HCT116 (cell line): ENCODE data around the gene MAP4K4. TPM values are rescaled to one million over a fixed set of nuclear protein-coding genes. Genes with fewer than 3 reads are reported as not detected.

Experiments used
- ATAC-seq: fragments of 200-7000 bp; cut with Tn5 transposase; 2 replicates; pipeline ENCODE4 v1.9.1; 2020; ENCODE audit warnings: mild to moderate bottlenecking, moderate library complexity
- BruUV-seq: library from RNA; stranded (reverse); fragments of 400-500 nt; replicated peaks from 2 replicates; lab custom pipeline; 2021; lab: Mats Ljungman, UMichigan
- CTCF ChIA-PET: fragments of 300-600 bp; sonication (Branson Sonifier 250); formaldehyde crosslinking; loops from one replicate; lab custom pipeline; 2021; ENCODE audit warnings: antibody characterized with exemption; lab: Charles Lee
- POLR2A ChIA-PET: fragments of 300-600, 350-600 bp; sonication (Branson Sonifier 250); formaldehyde crosslinking; loops from one replicate; lab custom pipeline; 2021; ENCODE audit warnings: antibody characterized with exemption; lab: Charles Lee
- RAD21 ChIA-PET, 2 experiments: fragments of 300-600 bp; sonication (Branson Sonifier 250); formaldehyde crosslinking; loops; one replicate each; lab custom pipeline; 2023; ENCODE audit warnings: low total read pairs in 2 of 2; ENCODE audit not compliant: uncharacterized antibody in 2 of 2, unreplicated experiment in 2 of 2, low non-redundant PET in 1 of 2; lab: Charles Lee
- DNase-seq: peaks from one replicate; pipeline ENCODE4 v3.0.0-alpha.2; 2010; ENCODE audit warnings: low read depth, low spot score
- H2AFZ ChIP-seq: fragments of 200-600 bp; shearing (Covaris generic), sonication (generic); 2 replicates; pipeline ENCODE4 v1.6.1; 2017; ENCODE audit warnings: low read depth, mixed run types, mixed read lengths, antibody characterized with exemption, low read length; ENCODE audit not compliant: poor library complexity, severe bottlenecking
- H3K27ac ChIP-seq: 2 replicates; pipeline ENCODE4 v1.5.1; 2012; ENCODE audit warnings: low read depth, low read length
- H3K27me3 ChIP-seq: fragments of 200-600 bp; sonication (generic); 2 replicates; pipeline ENCODE4 v1.6.1; 2016; ENCODE audit warnings: mixed run types, low read length, mixed read lengths; ENCODE audit not compliant: insufficient read depth
- H3K36me3 ChIP-seq, 2 experiments: fragments of 200-500 bp in 1 of 2; fragments of 200-600 bp in 1 of 2; sonication (Bioruptor generic) in 1 of 2; sonication (generic) in 1 of 2; 2 replicates each; pipeline versions ENCODE4 v1.5.1 to v1.6.1; 2014 to 2016; ENCODE audit warnings: low read length in 2 of 2, inconsistent platforms in 1 of 2, mixed read lengths in 1 of 2, mixed run types in 1 of 2; ENCODE audit not compliant: insufficient read depth in 2 of 2, control insufficient read depth in 1 of 2
- H3K4me1 ChIP-seq, 2 experiments: fragments of 200-600 bp in 1 of 2; sonication (generic) in 1 of 2; 2 replicates each; pipeline versions ENCODE4 v1.5.1 to v1.6.1; 2012 to 2017; ENCODE audit warnings: low read length in 2 of 2, inconsistent platforms in 1 of 2, mild to moderate bottlenecking in 1 of 2, mixed read lengths in 1 of 2, mixed run types in 1 of 2, moderate library complexity in 1 of 2; ENCODE audit not compliant: insufficient read depth in 2 of 2, control insufficient read depth in 1 of 2
- H3K4me2 ChIP-seq: fragments of 200-600 bp; sonication (generic); 2 replicates; pipeline ENCODE4 v1.6.1; 2017; ENCODE audit warnings: mixed run types, low read length, mixed read lengths
- H3K4me3 ChIP-seq, 2 experiments: fragments of 200-600 bp in 1 of 2; sonication (generic) in 1 of 2; replicated peaks in 1 of 2; 2 replicates each; pipeline ENCODE4 v1.5.1; 2011 to 2016; ENCODE audit warnings: low read length in 2 of 2, control low read depth in 1 of 2, low read depth in 1 of 2, mild to moderate bottlenecking in 1 of 2, mixed read lengths in 1 of 2, mixed run types in 1 of 2
- H3K79me2 ChIP-seq: fragments of 200-600 bp; sonication (generic); 2 replicates; pipeline ENCODE4 v1.6.1; 2017; ENCODE audit warnings: mild to moderate bottlenecking, mixed run types, low read length, moderate library complexity, mixed read lengths; ENCODE audit not compliant: insufficient read depth
- H3K9ac ChIP-seq: fragments of 200-600 bp; sonication (generic); 2 replicates; pipeline ENCODE4 v1.6.1; 2016; ENCODE audit warnings: low read length, mixed read lengths
- H3K9me2 ChIP-seq: fragments of 200-600 bp; sonication (generic), shearing (Covaris generic); 2 replicates; pipeline ENCODE4 v1.6.1; 2017; ENCODE audit warnings: mixed run types, mild to moderate bottlenecking, moderate library complexity; ENCODE audit not compliant: insufficient read depth
- H3K9me3 ChIP-seq, 2 experiments: fragments of 200-500 bp in 1 of 2; fragments of 200-600 bp in 1 of 2; sonication (Bioruptor generic) in 1 of 2; sonication (generic) in 1 of 2; 2 replicates each; pipeline ENCODE4 v1.6.1; 2014 to 2017; ENCODE audit warnings: low read length in 2 of 2, mixed read lengths in 2 of 2, inconsistent platforms in 1 of 2, low read depth in 1 of 2, mild to moderate bottlenecking in 1 of 2, mixed run types in 1 of 2, moderate library complexity in 1 of 2; ENCODE audit not compliant: control insufficient read depth in 1 of 2, insufficient read depth in 1 of 2
- H4K20me1 ChIP-seq: fragments of 200-600 bp; sonication (generic), shearing (Covaris generic); 2 replicates; pipeline ENCODE4 v1.6.1; 2017; ENCODE audit warnings: mixed run types, mild to moderate bottlenecking, moderate library complexity; ENCODE audit not compliant: insufficient read depth
- CTCF ChIP-seq, 3 experiments: fragments of 200-600 bp in 1 of 3; sonication (generic) in 1 of 3; IDR thresholded peaks in 2 of 3; conservative IDR thresholded peaks in 1 of 3; 2 replicates each; pipeline ENCODE4 v1.5.1; 2012 to 2017; ENCODE audit warnings: low read depth in 2 of 3, low read length in 2 of 3, antibody characterized with exemption in 1 of 3, borderline replicate concordance in 1 of 3, control low read depth in 1 of 3, mild to moderate bottlenecking in 1 of 3, mixed read lengths in 1 of 3, mixed run types in 1 of 3, moderate library complexity in 1 of 3; ENCODE audit not compliant: insufficient read depth in 1 of 3
- FOSL1 ChIP-seq: IDR thresholded peaks from 2 replicates; pipeline ENCODE4 v1.6.1; 2012; ENCODE audit warnings: low read depth
- JUND ChIP-seq: IDR thresholded peaks from 2 replicates; pipeline ENCODE4 v1.6.1; 2012
- SP1 ChIP-seq: IDR thresholded peaks from 2 replicates; pipeline ENCODE4 v1.6.1; 2012; ENCODE audit warnings: low read depth
- SRF ChIP-seq: IDR thresholded peaks from 2 replicates; pipeline ENCODE4 v1.6.1; 2012; ENCODE audit warnings: low read depth
- YY1 ChIP-seq: IDR thresholded peaks from 2 replicates; pipeline ENCODE4 v1.6.1; 2011; ENCODE audit warnings: low read length, low read depth, moderate library complexity, mild to moderate bottlenecking; ENCODE audit not compliant: insufficient replicate concordance; ENCODE audit errors: extremely low read depth
- ZBTB33 ChIP-seq: IDR thresholded peaks from 2 replicates; pipeline ENCODE4 v1.6.1; 2011; ENCODE audit warnings: mild to moderate bottlenecking, low read length, moderate library complexity; ENCODE audit not compliant: insufficient replicate concordance; ENCODE audit errors: extremely low read depth
- ZNF274 ChIP-seq: fragments of 200-500 bp; sonication (Bioruptor generic); IDR thresholded peaks from 2 replicates; pipeline ENCODE4 v1.6.1; 2014; ENCODE audit warnings: mild to moderate bottlenecking, low read depth, low read length, inconsistent platforms
- intact Hi-C: fragments of 100-400 bp; cut with micrococcal nuclease; formaldehyde crosslinking; loops from 2 replicates; pipeline ENCODE4 v1.10.0; 2022
- total RNA-seq: library from RNA; stranded (reverse); gene quantifications from one replicate; pipeline ENCODE4 v1.2.1, GENCODE V29; 2021; ENCODE audit not compliant: unreplicated experiment

MAP4K4 gene
- total RNA-seq, 1 experiment from 2014 or later: 62.3 TPM

GRCh38 chr2:101754618-101755017 is 57.1 kb downstream of the MAP4K4 start:
- Histone ChIP-seq H3K27ac (no peak overlapping the region), H3K4me2 (no peak overlapping the region), H2AFZ (no peak overlapping the region), H3K4me1 (peaks cover 5 to 16% of the 10 kb centered on the region in 2 experiments; a peak in 3 of 4 replicates), H3K9ac (no peak overlapping the region), H4K20me1 (peaks cover 3% of the 10 kb centered on the region; the same call in 1 of the 2 replicates), H3K27me3 (no peaks in the 10 kb centered on the region), H3K79me2 (peaks cover 73% of the 10 kb centered on the region), H3K9me3 (no peaks in the 10 kb centered on the region), H3K36me3 (no peaks in the 10 kb centered on the region), H3K4me3 (no peak overlapping the region), H3K9me2 (no peaks in the 10 kb centered on the region)
- ATAC-seq: no peak
- DNase-seq: no peak
- BruUV-seq: no TSS peak
- POLR2A ChIA-PET: no interaction called here
- intact Hi-C loops: no loop called here
- RAD21 ChIA-PET: no interaction called here
- CTCF ChIA-PET: interaction anchor here (0.9 kb wide), 1 partner anchor 16 kb away, joined by 4 read pairs; no protein-coding TSS in a partner anchor
- TF ChIP-seq ZBTB33 (no peak), FOSL1 (no peak), ZNF274 (no peak), JUND (no peak), SP1 (no peak), YY1 (no peak), SRF (no peak), CTCF (IDR thresholded peaks at IDR 0.05 in 2 of 3, conservative IDR thresholded peaks at IDR 0.05 in 1 of 3; ENCODE audit: borderline replicate concordance in 1 of 3, insufficient read depth in 1 of 3, low read depth in 2 of 3, low read length in 2 of 3) (no peak)
- TF ChIP-seq, all 23 proteins: peak for 0
